Measurements from ENCODE around the gene SIX2.

SIX2 gene

DNA sequence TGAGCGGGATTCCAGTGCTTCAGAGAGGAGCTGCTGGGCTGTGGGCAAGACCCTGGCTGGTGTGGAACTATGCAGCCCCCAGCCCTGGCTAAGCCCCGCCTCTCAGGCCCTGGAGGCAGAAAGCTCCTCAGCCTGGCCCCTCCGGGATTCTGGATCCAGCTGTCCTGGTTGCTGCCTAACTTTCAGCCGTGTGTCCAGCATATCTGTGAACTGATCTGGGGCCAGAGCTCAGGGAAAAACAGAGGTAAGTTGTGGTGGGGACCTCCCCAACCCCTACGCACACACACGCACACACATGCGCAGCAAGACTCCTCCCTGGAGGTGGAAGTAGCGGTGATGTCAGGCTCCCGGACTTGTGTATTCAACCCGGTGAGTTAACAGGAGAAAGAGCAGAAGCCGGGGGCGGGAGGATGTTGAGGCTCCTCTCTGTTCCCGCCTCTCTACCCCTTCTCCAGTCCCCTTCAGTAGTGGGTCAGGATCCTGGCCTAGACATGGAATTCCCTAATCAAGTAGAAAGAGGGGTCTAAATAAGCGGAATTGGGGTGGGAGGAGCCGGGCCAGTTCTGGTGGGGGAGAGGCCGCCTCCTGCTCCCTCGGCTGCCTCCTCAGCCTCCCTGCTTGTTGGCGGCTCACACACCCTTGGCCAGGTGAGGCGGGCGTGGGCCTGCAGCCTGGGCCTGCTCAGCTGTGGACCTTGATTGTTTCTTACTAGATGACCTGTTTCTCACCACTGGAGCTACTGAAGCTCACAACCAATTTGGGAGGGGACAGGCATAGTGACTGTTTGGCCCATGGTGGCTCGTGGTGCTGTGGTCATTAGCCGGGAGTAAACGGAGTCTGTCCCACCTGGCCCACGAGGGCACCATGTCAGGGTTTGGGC lies 33.4 kb downstream of the SIX2 start:
- ChIA-PET CTCF (interaction anchor here (0.9 to 1.7 kb wide), 3 partner anchors 11 to 518 kb away, joined by 3 to 7 read pairs (median 3); no protein-coding TSS in a partner anchor), POLR2A (no interaction called here)
- DNase-seq (ENCODE audit: extremely low spot score), result peak; percentile 45
- TF ChIP-seq, protein P1, sequence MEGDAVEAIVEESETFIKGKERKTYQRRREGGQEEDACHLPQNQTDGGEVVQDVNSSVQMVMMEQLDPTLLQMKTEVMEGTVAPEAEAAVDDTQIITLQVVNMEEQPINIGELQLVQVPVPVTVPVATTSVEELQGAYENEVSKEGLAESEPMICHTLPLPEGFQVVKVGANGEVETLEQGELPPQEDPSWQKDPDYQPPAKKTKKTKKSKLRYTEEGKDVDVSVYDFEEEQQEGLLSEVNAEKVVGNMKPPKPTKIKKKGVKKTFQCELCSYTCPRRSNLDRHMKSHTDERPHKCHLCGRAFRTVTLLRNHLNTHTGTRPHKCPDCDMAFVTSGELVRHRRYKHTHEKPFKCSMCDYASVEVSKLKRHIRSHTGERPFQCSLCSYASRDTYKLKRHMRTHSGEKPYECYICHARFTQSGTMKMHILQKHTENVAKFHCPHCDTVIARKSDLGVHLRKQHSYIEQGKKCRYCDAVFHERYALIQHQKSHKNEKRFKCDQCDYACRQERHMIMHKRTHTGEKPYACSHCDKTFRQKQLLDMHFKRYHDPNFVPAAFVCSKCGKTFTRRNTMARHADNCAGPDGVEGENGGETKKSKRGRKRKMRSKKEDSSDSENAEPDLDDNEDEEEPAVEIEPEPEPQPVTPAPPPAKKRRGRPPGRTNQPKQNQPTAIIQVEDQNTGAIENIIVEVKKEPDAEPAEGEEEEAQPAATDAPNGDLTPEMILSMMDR (IDR thresholded peaks at IDR 0.05; ENCODE audit: control extremely low read depth, extremely low read depth, low read depth, missing control alignments), result no peak

DNA sequence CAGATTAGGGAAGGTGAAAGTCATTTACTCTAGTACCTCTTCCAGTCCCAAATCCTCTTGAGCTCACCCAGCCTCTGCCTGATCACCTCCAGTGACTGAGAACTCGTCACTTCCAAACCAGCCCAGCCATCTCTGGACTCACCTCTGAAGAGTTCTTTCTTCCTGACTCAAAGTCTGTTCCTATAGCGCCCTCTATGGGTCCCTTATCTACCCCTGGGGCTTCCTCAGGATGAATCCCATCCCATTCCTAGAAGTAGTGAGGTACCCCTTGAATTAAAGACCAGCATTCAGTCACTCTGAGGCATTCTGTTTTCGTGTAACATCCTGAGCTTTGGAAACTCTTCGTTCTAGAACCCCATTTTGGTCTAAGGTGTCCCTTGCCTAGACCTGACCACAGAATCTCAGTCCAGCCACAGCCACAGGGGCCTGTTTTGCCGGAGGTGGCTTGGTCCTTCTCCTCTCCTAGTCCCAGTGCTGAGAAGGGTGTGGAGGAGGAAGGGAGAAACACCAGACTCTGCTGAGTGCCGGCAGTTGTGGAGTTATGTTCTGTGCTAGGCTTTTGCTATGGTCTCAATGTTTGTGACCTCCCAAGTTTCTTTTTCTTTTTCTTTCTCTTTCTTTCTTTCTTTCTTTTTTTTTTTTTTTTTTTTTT lies 35.1 kb downstream of the SIX2 start:
- TF ChIP-seq, protein P1 (IDR thresholded peaks at IDR 0.05; ENCODE audit: control extremely low read depth, extremely low read depth, low read depth, missing control alignments), result peak; percentile 27
- POLR2A ChIA-PET, result no interaction called here
- DNase-seq (ENCODE audit: extremely low spot score), result no peak
- CTCF ChIA-PET, result interaction anchor here (0.6 to 7.6 kb wide), 15 partner anchors 8 to 886 kb away, joined by 3 to 62 read pairs (median 3); no protein-coding TSS in a partner anchor

DNA sequence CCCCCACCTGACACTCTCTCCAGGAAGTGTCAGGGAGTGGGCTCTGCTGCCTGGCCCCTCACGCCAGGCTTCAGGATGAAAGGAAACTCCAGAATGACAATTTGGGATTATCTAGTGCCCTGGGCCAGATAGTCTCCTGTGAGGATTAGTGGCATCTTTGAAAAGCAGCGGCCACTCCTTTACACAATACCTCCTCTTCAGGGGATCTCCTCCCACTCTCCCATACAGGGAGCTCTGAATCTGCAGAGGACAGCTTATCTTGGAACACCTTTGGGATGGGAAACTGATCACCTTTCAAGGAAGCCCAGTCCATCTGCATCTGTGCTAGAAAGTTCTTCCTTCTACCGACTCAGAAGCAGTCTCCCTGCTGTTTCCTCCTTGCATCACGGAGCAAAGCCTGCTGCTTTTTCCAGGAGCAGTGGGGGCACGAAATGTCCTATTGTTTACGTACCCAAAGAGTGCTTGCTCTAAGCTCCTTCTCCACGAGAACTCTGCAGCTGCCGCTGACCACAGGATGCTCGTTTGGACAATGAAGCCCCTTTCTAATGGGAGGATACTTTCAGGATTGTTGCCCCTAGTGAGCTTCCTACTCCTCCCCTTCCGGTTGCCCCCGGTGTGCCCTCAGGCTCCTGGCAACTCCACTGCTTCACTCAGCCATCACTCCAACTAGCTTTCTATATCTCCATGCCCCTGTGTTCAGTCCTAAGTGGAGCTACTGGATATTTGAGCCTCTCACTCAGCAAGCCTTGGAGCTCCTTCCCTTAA lies 36.3 kb downstream of the SIX2 start:
- ChIA-PET CTCF (interaction anchor here (0.7 to 7.6 kb wide), 13 partner anchors 9 to 612 kb away, joined by 3 to 62 read pairs (median 3); no protein-coding TSS in a partner anchor), POLR2A (no interaction called here)
- DNase-seq (ENCODE audit: extremely low spot score), result no peak
- TF ChIP-seq, protein P1 (IDR thresholded peaks at IDR 0.05; ENCODE audit: control extremely low read depth, extremely low read depth, low read depth, missing control alignments), result no peak

DNA sequence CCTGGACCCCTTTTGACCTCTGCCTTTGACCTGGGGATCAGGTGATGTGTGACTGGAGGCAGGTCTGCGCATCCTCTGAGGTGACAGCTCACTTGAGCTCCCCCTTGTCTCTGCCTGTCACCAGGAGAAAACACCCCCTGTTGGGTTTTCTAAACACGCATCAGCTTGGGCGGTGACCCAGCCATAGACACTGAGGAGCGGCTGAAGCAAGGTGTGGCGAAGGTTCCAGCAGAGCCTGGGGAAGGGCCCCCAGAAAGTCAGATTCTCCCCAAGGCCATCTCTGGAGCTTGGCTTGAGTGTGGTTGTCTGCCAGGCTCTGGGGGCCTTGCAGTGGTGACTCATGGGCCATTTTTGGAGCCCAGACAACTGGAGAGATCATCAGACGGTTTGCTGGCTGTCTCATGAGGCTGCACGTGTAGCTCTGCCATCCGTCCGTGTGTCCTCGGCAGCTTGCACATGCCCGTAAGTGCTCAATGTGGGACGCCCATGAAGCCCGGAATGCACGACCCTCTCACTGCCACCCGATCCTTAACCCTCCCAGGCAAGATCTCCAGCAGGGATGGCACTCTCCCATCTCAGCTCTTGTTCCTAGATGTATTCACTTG lies 38.3 kb downstream of the SIX2 start:
- CTCF ChIA-PET, result interaction anchor here (1.4 to 7.6 kb wide), 5 partner anchors 11 to 927 kb away, joined by 3 to 62 read pairs (median 14); no protein-coding TSS in a partner anchor
- DNase-seq (ENCODE audit: extremely low spot score), result no peak
- POLR2A ChIA-PET, result no interaction called here
- TF ChIP-seq, protein P1 (IDR thresholded peaks at IDR 0.05; ENCODE audit: control extremely low read depth, extremely low read depth, low read depth, missing control alignments), result no peak

DNA sequence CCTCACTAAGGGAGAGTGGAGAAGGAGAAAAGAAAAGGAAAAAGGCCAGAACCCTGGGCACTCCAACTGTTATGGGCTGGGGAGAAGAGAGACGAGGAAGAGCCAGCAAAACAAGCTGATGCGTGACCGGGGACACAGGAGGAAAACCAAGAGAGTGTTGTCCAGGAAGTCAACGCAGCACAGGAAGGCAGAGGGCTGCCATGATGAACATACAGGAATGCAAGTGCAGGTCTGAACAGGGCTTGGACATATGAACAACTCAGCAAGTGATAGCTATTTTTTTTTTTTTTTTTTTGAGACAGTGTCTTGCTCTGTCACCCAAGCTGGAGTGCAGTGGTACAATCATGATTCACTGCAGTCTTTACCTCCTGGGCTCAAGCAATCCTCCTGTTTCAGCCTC lies 39.3 kb downstream of the SIX2 start:
- CTCF ChIA-PET, result interaction anchor here (1.8 to 7.6 kb wide), 4 partner anchors 12 to 525 kb away, joined by 5 to 62 read pairs (median 34); no protein-coding TSS in a partner anchor
- TF ChIP-seq, protein P1 (IDR thresholded peaks at IDR 0.05; ENCODE audit: control extremely low read depth, extremely low read depth, low read depth, missing control alignments), result no peak
- DNase-seq (ENCODE audit: extremely low spot score), result no peak
- POLR2A ChIA-PET, result no interaction called here
